HepG2 (cell line): ENCODE measurements around the gene PIM3. TPM values are rescaled to one million over a fixed set of nuclear protein-coding genes. Genes with fewer than 3 reads are reported as not detected.

ENCODE experiments used
- CREM ChIP-seq, 2 experiments: sonication (generic) in 1 of 2; formaldehyde crosslinking in 1 of 2; IDR thresholded peaks; 2 replicates each; pipeline versions ENCODE4 v1.4.0 to v1.6.1; 2016 to 2020; ENCODE audit warnings: antibody characterized with exemption in 1 of 2, mild to moderate bottlenecking in 1 of 2, missing genetic modification reagents in 1 of 2
- CSRNP2 ChIP-seq: sonication (generic); formaldehyde crosslinking; conservative IDR thresholded peaks from 2 replicates; pipeline ENCODE4 v1.8.0; 2022; ENCODE audit warnings: low read depth, missing genetic modification reagents
- HINFP ChIP-seq: sonication (generic); formaldehyde crosslinking; IDR thresholded peaks from 2 replicates; pipeline ENCODE4 v1.4.0; 2020; ENCODE audit warnings: low read depth, mild to moderate bottlenecking, missing genetic modification reagents
- HNF4A ChIP-seq: sonication (generic); formaldehyde crosslinking; IDR thresholded peaks from 2 replicates; pipeline ENCODE4 v1.4.0; 2020; ENCODE audit warnings: missing genetic modification reagents
- HNRNPLL ChIP-seq: fragments of 200-400 bp; formaldehyde crosslinking; IDR thresholded peaks from 2 replicates; pipeline ENCODE4 v1.6.1; 2017; ENCODE audit warnings: mild to moderate bottlenecking, low read depth, low read length; ENCODE audit not compliant: poor library complexity, severe bottlenecking
- HOXA5 ChIP-seq: sonication (generic); formaldehyde crosslinking; IDR thresholded peaks from 2 replicates; pipeline ENCODE4 v1.4.0; 2020; ENCODE audit warnings: missing genetic modification reagents
- KDM2A ChIP-seq: sonication (generic); formaldehyde crosslinking; IDR thresholded peaks from 2 replicates; pipeline ENCODE4 v1.4.0; 2020; ENCODE audit warnings: low read depth, missing genetic modification reagents, borderline replicate concordance
- MAF1 ChIP-seq: sonication (generic); formaldehyde crosslinking; IDR thresholded peaks from 2 replicates; pipeline ENCODE4 v1.5.0; 2020; ENCODE audit warnings: missing genetic modification reagents, borderline replicate concordance
- MAFF ChIP-seq: IDR thresholded peaks from 2 replicates; pipeline ENCODE4 v1.6.1; 2011; ENCODE audit warnings: low read depth, low read length, improper control_type of control experiment
- MATR3 ChIP-seq: sonication (generic); formaldehyde crosslinking; IDR thresholded peaks from 2 replicates; pipeline ENCODE4 v1.4.0; 2020; ENCODE audit warnings: missing genetic modification reagents
- NFKBIZ ChIP-seq: IDR thresholded peaks from 2 replicates; pipeline ENCODE4 v1.6.1; 2018; ENCODE audit warnings: missing genetic modification reagents, missing compliant biosample characterization
- POLR2A ChIP-seq, 2 experiments: IDR thresholded peaks; 2 replicates each; pipeline ENCODE4 v1.6.1; 2011; ENCODE audit warnings: low read depth in 2 of 2, low read length in 2 of 2, mild to moderate bottlenecking in 1 of 2, moderate library complexity in 1 of 2; ENCODE audit not compliant: insufficient read depth in 1 of 2
- SAFB2 ChIP-seq: sonication (generic); formaldehyde crosslinking; IDR thresholded peaks from 2 replicates; pipeline ENCODE4 v1.5.1; 2020; ENCODE audit warnings: missing genetic modification reagents, low read depth, mild to moderate bottlenecking, borderline replicate concordance
- SNAPC4 ChIP-seq: sonication (generic); formaldehyde crosslinking; IDR thresholded peaks from 2 replicates; pipeline ENCODE4 v1.4.0; 2020; ENCODE audit warnings: mild to moderate bottlenecking, missing genetic modification reagents
- SUZ12 ChIP-seq: fragments of 150-350 bp; IDR thresholded peaks from 2 replicates; pipeline ENCODE4 v1.6.1; 2014; ENCODE audit warnings: low read depth, low read length
- TFDP2 ChIP-seq: sonication (generic); formaldehyde crosslinking; IDR thresholded peaks from 2 replicates; pipeline ENCODE4 v1.4.0; 2020; ENCODE audit warnings: missing genetic modification reagents
- ZBTB26 ChIP-seq: IDR thresholded peaks from 2 replicates; pipeline ENCODE4 v1.6.1; 2016; ENCODE audit warnings: missing compliant biosample characterization, missing genetic modification reagents, borderline replicate concordance
- ZNF24 ChIP-seq: fragments of 450-650 bp; IDR thresholded peaks from 2 replicates; pipeline ENCODE4 v1.6.1; 2017; ENCODE audit warnings: antibody characterized with exemption, mild to moderate bottlenecking
- polyA plus RNA-seq, 8 experiments: library from polyadenylated mRNA; depleted of rRNA in 3 of 8; stranded (reverse) in 7 of 8; unstranded in 1 of 8; fragments of >200 nt; fragmentation: Illumina TruSeq in 4 of 8; extraction: Trizol in 4 of 8; gene quantifications; 2 replicates each; pipeline versions ENCODE4 v1.2.1 to v1.2.3, GENCODE V29; 2011 to 2016; ENCODE audit warnings: low read depth in 4 of 8, missing spikeins in 1 of 8, mixed read lengths in 1 of 8; ENCODE audit not compliant: insufficient read depth in 1 of 8
- total RNA-seq, 5 experiments: library from RNA; depleted of rRNA; stranded (reverse); fragments of >200 nt; fragmentation: Illumina TruSeq; extraction: Trizol; gene quantifications; 2 replicates each; pipeline ENCODE4 v1.2.3, GENCODE V29; 2016; ENCODE audit warnings: low read depth in 1 of 5

The PIM3 gene
- total and polyA plus RNA-seq, 2 of the 13 experiments (the other 11 are each of a cell fraction or from before 2014, with no cell fraction given), result 21.6 to 31.2 TPM

- no peak for TF ChIP-seq SUZ12
- no peak for TF ChIP-seq SAFB2 (CRISPR knock-in tag)
- TF ChIP-seq MATR3 (CRISPR knock-in tag), result no peak
- TF ChIP-seq CSRNP2, result no peak
- TF ChIP-seq NFKBIZ (CRISPR knock-in tag), result no peak
- peak; percentile 37; the same call in 1 of the 2 replicates for TF ChIP-seq HNF4A
- peak; percentile 76 for TF ChIP-seq HNRNPLL
- no peak for TF ChIP-seq SNAPC4 (CRISPR knock-in tag)
- no peak for TF ChIP-seq ZBTB26
- no peak for TF ChIP-seq MAF1 (CRISPR knock-in tag)
- peak in 1 of 2 experiments; percentile 59; a peak in 1 of 4 replicates for TF ChIP-seq POLR2A (IDR thresholded peaks at IDR 0.05; ENCODE audit: insufficient read depth in 1 of 2, low read depth in 2 of 2, low read length in 2 of 2)
- TF ChIP-seq TFDP2 (CRISPR knock-in tag), result no peak
- TF ChIP-seq HOXA5 (CRISPR knock-in tag), result 0 out of 2 replicates have a peak, but pooled peaks have one; percentile 32
- no peak for TF ChIP-seq ZNF24
- 0 out of 2 replicates have a peak, but pooled peaks have one; percentile 28 for TF ChIP-seq HINFP (CRISPR knock-in tag)
- TF ChIP-seq KDM2A (CRISPR knock-in tag), result peak; percentile 61; the same call in 1 of the 2 replicates
- TF ChIP-seq CREM (IDR thresholded peaks at IDR 0.05), result peak; percentile 68
- no peak for TF ChIP-seq CREM (CRISPR knock-in tag; IDR thresholded peaks at IDR 0.05)
- TF ChIP-seq MAFF, result no peak
These were observed 22.6 kb upstream of the PIM3 start (continued) for GRCh38 chr22:49937758-49938564.
